Cardiac ventricle fibroblast (primary cell): Measurements from ENCODE around the gene SHB. TPM values are rescaled to one million over a fixed set of nuclear protein-coding genes. Genes with fewer than 3 reads are reported as not detected.

ENCODE experiments used
- total RNA-seq: library from RNA; depleted of rRNA; stranded (reverse); fragments of >200 nt; gene quantifications from 2 replicates; pipeline ENCODE4 v1.2.3, GENCODE V29; 2015

The SHB gene, protein sequence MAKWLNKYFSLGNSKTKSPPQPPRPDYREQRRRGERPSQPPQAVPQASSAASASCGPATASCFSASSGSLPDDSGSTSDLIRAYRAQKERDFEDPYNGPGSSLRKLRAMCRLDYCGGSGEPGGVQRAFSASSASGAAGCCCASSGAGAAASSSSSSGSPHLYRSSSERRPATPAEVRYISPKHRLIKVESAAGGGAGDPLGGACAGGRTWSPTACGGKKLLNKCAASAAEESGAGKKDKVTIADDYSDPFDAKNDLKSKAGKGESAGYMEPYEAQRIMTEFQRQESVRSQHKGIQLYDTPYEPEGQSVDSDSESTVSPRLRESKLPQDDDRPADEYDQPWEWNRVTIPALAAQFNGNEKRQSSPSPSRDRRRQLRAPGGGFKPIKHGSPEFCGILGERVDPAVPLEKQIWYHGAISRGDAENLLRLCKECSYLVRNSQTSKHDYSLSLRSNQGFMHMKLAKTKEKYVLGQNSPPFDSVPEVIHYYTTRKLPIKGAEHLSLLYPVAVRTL
- 8.2 and 9.1 TPM in 2 replicates for total RNA-seq

DNA sequence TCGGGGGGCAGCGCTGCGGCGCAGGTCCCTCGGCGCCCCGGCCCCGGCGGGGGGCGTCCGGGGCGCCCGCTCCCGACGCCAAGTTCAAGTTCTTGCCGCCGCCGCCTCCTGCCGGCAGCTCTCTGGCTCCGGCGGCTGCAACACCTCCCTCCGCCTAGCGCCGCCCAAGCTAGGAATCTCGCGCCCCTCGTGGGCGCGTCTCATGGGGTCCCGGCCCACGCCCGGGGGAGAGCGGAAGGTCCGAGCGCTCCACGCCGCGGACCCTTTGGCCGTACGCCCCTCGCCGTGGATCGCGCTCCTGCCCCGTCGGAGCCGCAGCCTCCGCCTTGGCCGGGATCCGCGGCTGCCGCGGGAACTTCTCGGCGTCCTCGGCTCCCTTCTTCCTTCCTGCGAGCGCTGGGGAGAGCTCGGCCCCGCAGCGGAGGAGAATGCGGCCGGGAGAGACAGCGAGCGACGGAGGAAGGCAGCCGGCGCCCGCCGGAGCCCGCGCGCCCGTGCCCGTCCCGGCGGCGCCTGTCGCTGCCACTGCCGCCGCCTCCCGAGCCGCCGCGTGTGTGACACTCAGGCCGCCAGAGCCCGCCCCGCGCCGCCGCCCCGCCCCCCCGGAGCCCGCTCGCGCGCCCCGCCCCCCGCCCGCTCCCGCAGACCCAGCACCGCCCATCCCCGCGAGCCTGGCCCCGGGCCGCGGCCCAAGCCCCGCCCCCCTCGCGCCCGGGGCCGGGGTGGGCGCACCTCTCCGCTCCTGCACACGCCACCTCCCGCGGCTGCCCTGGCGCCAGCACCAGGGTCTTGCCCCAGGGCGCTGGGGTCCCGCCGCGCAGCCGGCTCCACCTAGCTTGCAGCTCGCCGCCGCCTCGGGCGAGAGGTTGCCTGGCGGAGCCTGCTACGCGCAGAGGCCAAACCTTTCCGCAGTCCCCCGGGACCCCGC is at the start of gene SHB:
SHB (minus strand) TSS at position 527 of the 928 bp plus-strand sequence. CDS start 582 bp downstream, outside the sequence.

GRCh38 chr9:37903647-37904444 is 165.2 kb downstream of the SHB start, which contains the start of gene SLC25A51:
Gene SLC25A51, minus strand, starts transcription at chr9:37904127. Its CDS starts 15,577 bp downstream, at chr9:37888550.

Other genes starting within 250 kb of the SHB start
- 25.5 and 30.8 TPM in 2 replicates for gene SLC25A51, start 165.1 kb downstream of the SHB start, total RNA-seq